NCI-H82 (cell line): ENCODE results near the gene BECN2.
"Not testable (repeated sequence)": the region's sequence is repeated elsewhere in the genome, so short reads cannot be mapped to it uniquely, and the experiment has no call there.

Experiments used
- DNase-seq: peaks from one replicate; lab custom pipeline; 2025; lab: John Stamatoyannopoulos, UW

Gene BECN2

GRCh38 chr1:241979071-241979470 is 21.5 kb downstream of the BECN2 start:
- DNase-seq = no peak

GRCh38 chr1:241979926-241980325 is 22.4 kb downstream of the BECN2 start:
- no peak for DNase-seq

GRCh38 chr1:241985787-241986186 is 28.2 kb downstream of the BECN2 start:
- peak; percentile 74 for DNase-seq

- not testable (repeated sequence) for DNase-seq
These were observed 30.9 kb downstream of the BECN2 start for GRCh38 chr1:241988389-241988930.

GRCh38 chr1:241990040-241990439 is 32.5 kb downstream of the BECN2 start:
- peak; percentile 51 for DNase-seq

- DNase-seq = no peak
These were observed 35.2 kb downstream of the BECN2 start for GRCh38 chr1:241992734-241993133.

- no peak for DNase-seq
These were observed 36.6 kb downstream of the BECN2 start for GRCh38 chr1:241994171-241994570.

GRCh38 chr1:241997401-241997998 is 39.9 kb downstream of the BECN2 start:
- no peak for DNase-seq

- DNase-seq = peak; percentile 68
These were observed 40.9 kb downstream of the BECN2 start for GRCh38 chr1:241998412-241998921.

- no peak for DNase-seq
These were observed 41.5 kb downstream of the BECN2 start, which contains the start of gene MAP1LC3C for GRCh38 chr1:241999026-241999425. MAP1LC3C (minus strand) TSS chr1:241999098; CDS start chr1:241999008, 90 bp downstream.

- no peak for DNase-seq
These were observed 42.9 kb downstream of the BECN2 start for GRCh38 chr1:242000434-242000833.

- no peak for DNase-seq
These were observed 44.5 kb downstream of the BECN2 start for GRCh38 chr1:242002072-242002471.

- no peak for DNase-seq
These were observed 44.9 kb downstream of the BECN2 start for GRCh38 chr1:242002510-242002909.

- no peak for DNase-seq
These were observed 47.4 kb downstream of the BECN2 start for GRCh38 chr1:242004751-242005495.

- DNase-seq = no peak
These were observed 48.4 kb downstream of the BECN2 start for GRCh38 chr1:242005866-242006535.

- no peak for DNase-seq
These were observed 49.4 kb downstream of the BECN2 start for GRCh38 chr1:242006976-242007375.
